HuH-7.5 (cell line): ENCODE results near the gene ACOT8.

ENCODE experiments used
- DNase-seq: peaks from one replicate; pipeline ENCODE4 v3.0.0; 2011; ENCODE audit warnings: low spot score

ACOT8 gene

GRCh38 chr20:45852326-45852725 lies 4.9 kb downstream of the ACOT8 start:
- no peak for DNase-seq

GRCh38 chr20:45851501-45851900 lies 5.7 kb downstream of the ACOT8 start:
- no peak for DNase-seq

GRCh38 chr20:45850926-45851325 lies 6.3 kb downstream of the ACOT8 start:
- DNase-seq, result no peak

GRCh38 chr20:45850238-45850637 lies 7.0 kb downstream of the ACOT8 start:
- no peak for DNase-seq

GRCh38 chr20:45848969-45849582 lies 8.1 kb downstream of the ACOT8 start:
- no peak for DNase-seq

- DNase-seq, result no peak
Measured at GRCh38 chr20:45848421-45848820, 8.8 kb downstream of the ACOT8 start.

GRCh38 chr20:45845452-45845851 lies 11.7 kb downstream of the ACOT8 start:
- DNase-seq, result no peak

- no peak for DNase-seq
Measured at GRCh38 chr20:45843506-45843905, 13.7 kb downstream of the ACOT8 start.

GRCh38 chr20:45842169-45842812 lies 14.9 kb downstream of the ACOT8 start:
- no peak for DNase-seq

- DNase-seq, result no peak
Measured at GRCh38 chr20:45841407-45842129, 15.6 kb downstream of the ACOT8 start.

- no peak for DNase-seq
Measured at GRCh38 chr20:45840700-45841198, 16.4 kb downstream of the ACOT8 start.

- no peak for DNase-seq
Measured at GRCh38 chr20:45836841-45837240, 20.4 kb downstream of the ACOT8 start.

- DNase-seq, result no peak
Measured at GRCh38 chr20:45835825-45836224, 21.4 kb downstream of the ACOT8 start.

GRCh38 chr20:45835329-45835765 lies 21.8 kb downstream of the ACOT8 start:
- DNase-seq, result no peak

- no peak for DNase-seq
Measured at GRCh38 chr20:45834797-45835161, 22.4 kb downstream of the ACOT8 start.

GRCh38 chr20:45833883-45834796 lies 23.1 kb downstream of the ACOT8 start:
- peak; percentile 84 for DNase-seq

- peak; percentile 81 for DNase-seq
Measured at GRCh38 chr20:45833030-45833882, 23.9 kb downstream of the ACOT8 start, which contains the start of gene SNX21. Gene SNX21 (plus strand): TSS chr20:45833799. CDS start chr20:45833920, 121 bp downstream.

- no peak for DNase-seq
Measured at GRCh38 chr20:45832619-45833018, 24.6 kb downstream of the ACOT8 start.

- peak; percentile 59 for DNase-seq
Measured at GRCh38 chr20:45829673-45830106, 27.5 kb downstream of the ACOT8 start.

GRCh38 chr20:45828589-45828988 lies 28.6 kb downstream of the ACOT8 start:
- DNase-seq, result no peak

GRCh38 chr20:45827712-45828111 lies 29.5 kb downstream of the ACOT8 start:
- DNase-seq, result no peak
